Measurements from ENCODE around the gene DHDDS. TPM values are rescaled to one million over a fixed set of nuclear protein-coding genes. Genes with fewer than 3 reads are reported as not detected.

DHDDS gene
- total RNA-seq, 2 donors from 2014 or later = 21.3 to 52.4 TPM

- ATAC-seq = no peak
- no peaks in the 10 kb centered on the region for H3K27me3 ChIP-seq
- TF ChIP-seq CTCF (IDR thresholded peaks at IDR 0.05) (no peak), POLR2A (IDR thresholded peaks at IDR 0.05) (no peak)
- WGBS, 2 donors = 81 to 100% methylated on average over 1 to 10 of the region's 10 CpGs
- peaks cover 30% of the 10 kb centered on the region for H3K4me1 ChIP-seq
- H3K36me3 ChIP-seq (replicated peaks in 1 of 2; ENCODE audit: insufficient read depth in 1 of 2, low read depth in 2 of 2) = peaks cover 0 to 2% of the 10 kb centered on the region in 2 donors
- intact Hi-C loops (cut with DNase I) = no loop called here
- no peaks in the 10 kb centered on the region for H3K9me3 ChIP-seq
- peak in 3 of 4 donors; percentile 8 to 44 (median 39) for DNase-seq
- H3K4me3 ChIP-seq = no peak overlapping the region
- no peak overlapping the region for H3K27ac ChIP-seq
Measured at GRCh38 chr1:26468911-26469310, 36.8 kb downstream of the DHDDS start.

- DNase-seq (no peak), ATAC-seq (no peak)
- WGBS, 2 donors = 83 to 86% methylated on average over 5 of the region's 5 CpGs
- Histone ChIP-seq H3K9me3 (no peaks in the 10 kb centered on the region), H3K27ac (no peak overlapping the region), H3K36me3 (replicated peaks in 1 of 2; ENCODE audit: insufficient read depth in 1 of 2, low read depth in 2 of 2) (no peaks in the 10 kb centered on the region), H3K4me3 (no peak overlapping the region), H3K27me3 (no peaks in the 10 kb centered on the region), H3K4me1 (peaks cover 36% of the 10 kb centered on the region)
- intact Hi-C loops (cut with DNase I) = no loop called here
- TF ChIP-seq POLR2A (IDR thresholded peaks at IDR 0.05) (no peak), CTCF (IDR thresholded peaks at IDR 0.05) (no peak)
Measured at GRCh38 chr1:26469558-26469957, 37.4 kb downstream of the DHDDS start.

- H3K4me1 ChIP-seq = peaks cover 38% of the 10 kb centered on the region
- peak overlapping the region in 2 of 4 donors; percentile 99 to 100 for H3K27ac ChIP-seq
- no peak for DNase-seq
- peak overlapping the region in 1 of 2 donors; percentile 83 for H3K4me3 ChIP-seq
- H3K36me3 ChIP-seq (replicated peaks in 1 of 2; ENCODE audit: insufficient read depth in 1 of 2, low read depth in 2 of 2) = peaks cover 0 to 5% of the 10 kb centered on the region in 2 donors
- no peak for TF ChIP-seq POLR2A (IDR thresholded peaks at IDR 0.05)
- no peak for TF ChIP-seq CTCF (IDR thresholded peaks at IDR 0.05)
- ATAC-seq = no peak
- no peaks in the 10 kb centered on the region for H3K9me3 ChIP-seq
- WGBS, 2 donors = 40 to 44% methylated on average over 13 to 14 of the region's 14 CpGs
- no peaks in the 10 kb centered on the region for H3K27me3 ChIP-seq
- intact Hi-C loops (cut with DNase I) = no loop called here
Measured at GRCh38 chr1:26470878-26471497, 38.9 kb downstream of the DHDDS start.

GRCh38 chr1:26471498-26472319 lies 39.6 kb downstream of the DHDDS start:
- Histone ChIP-seq H3K9me3 (no peaks in the 10 kb centered on the region), H3K27me3 (no peaks in the 10 kb centered on the region), H3K4me1 (peaks cover 38% of the 10 kb centered on the region), H3K27ac (peak overlapping the region; percentile 93 to 100 (median 100)), H3K4me3 (peak overlapping the region; percentile 72 to 83), H3K36me3 (replicated peaks in 1 of 2; ENCODE audit: insufficient read depth in 1 of 2, low read depth in 2 of 2) (peaks cover 0 to 6% of the 10 kb centered on the region in 2 donors)
- TF ChIP-seq POLR2A (IDR thresholded peaks at IDR 0.05) (peak in 2 of 3 donors; percentile 56 to 58), CTCF (IDR thresholded peaks at IDR 0.05) (no peak)
- 0% methylated on average over 27 to 49 of the region's 52 CpGs for WGBS, 2 donors
- intact Hi-C loops (cut with DNase I) = no loop called here
- DNase-seq (peak; percentile 72 to 83 (median 74)), ATAC-seq (peak; percentile 49)
